H1 (cell line): ENCODE measurements around the gene PLEKHA1. TPM values are rescaled to one million over a fixed set of nuclear protein-coding genes. Genes with fewer than 3 reads are reported as not detected.

Source experiments
- CTCF ChIA-PET: fragments of 300-600 bp; sonication (Branson Sonifier 250); formaldehyde crosslinking; loops from one replicate; lab custom pipeline; 2021; ENCODE audit not compliant: partially characterized antibody; lab: Charles Lee
- POLR2A ChIA-PET: fragments of 300-600 bp; sonication (Branson Sonifier 250); formaldehyde crosslinking; loops from one replicate; lab custom pipeline; 2021; ENCODE audit warnings: inconsistent platforms; ENCODE audit not compliant: partially characterized antibody; lab: Charles Lee
- DNase-seq, 2 experiments: peaks; one replicate each; pipeline versions ENCODE4 v3.0.0 to v3.0.0-alpha.2; 2010 to 2022; ENCODE audit warnings: low spot score in 2 of 2, low read depth in 1 of 2, mixed read lengths in 1 of 2
- FAIRE-seq: peaks from 2 replicates; lab custom pipeline; 2011; peaks lifted over from hg19 to GRCh38; lab: Jason Lieb, UNC
- H2AFZ ChIP-seq: 2 replicates; pipeline ENCODE4 v1.8.1; 2012; ENCODE audit warnings: low read length, inconsistent platforms
- H2AK5ac ChIP-seq: 2 replicates; pipeline ENCODE4 v1.6.1; 2013; ENCODE audit warnings: low read depth, low read length
- H2BK120ac ChIP-seq: replicated peaks from 2 replicates; pipeline ENCODE3; 2013; ENCODE audit warnings: low read depth, low read length, inconsistent platforms
- H2BK12ac ChIP-seq: 2 replicates; pipeline ENCODE4 v1.6.1; 2013; ENCODE audit warnings: low read depth, low read length
- H2BK15ac ChIP-seq: 2 replicates; pipeline ENCODE4 v1.6.1; 2013; ENCODE audit warnings: low read length
- H2BK20ac ChIP-seq: 2 replicates; pipeline ENCODE4 v1.6.1; 2013; ENCODE audit warnings: low read length
- H2BK5ac ChIP-seq: 2 replicates; pipeline ENCODE4 v1.6.1; 2013; ENCODE audit warnings: low read depth, low read length
- H3K14ac ChIP-seq: 2 replicates; pipeline ENCODE4 v1.6.1; 2013; ENCODE audit warnings: inconsistent platforms; ENCODE audit not compliant: insufficient read length
- H3K18ac ChIP-seq: 2 replicates; pipeline ENCODE4 v1.6.1; 2013; ENCODE audit warnings: low read length; ENCODE audit errors: extremely low read depth
- H3K23ac ChIP-seq: 2 replicates; pipeline ENCODE4 v1.6.1; 2013; ENCODE audit warnings: inconsistent platforms; ENCODE audit not compliant: insufficient read length
- H3K23me2 ChIP-seq: 2 replicates; pipeline ENCODE4 v1.6.1; 2013; ENCODE audit warnings: low read depth, low read length
- H3K27ac ChIP-seq: 2 replicates; pipeline ENCODE4 v1.6.1; 2011; ENCODE audit warnings: low read depth, low read length, inconsistent platforms
- H3K27me3 ChIP-seq, 4 experiments: replicated peaks in 1 of 4; 1 replicate in 1 of 4; 2 replicates in 3 of 4; pipeline versions ENCODE4 v1.6.1 to v1.8.1; 2011 to 2013; ENCODE audit warnings: low read length in 3 of 4, mild to moderate bottlenecking in 3 of 4, inconsistent platforms in 2 of 4, mixed read lengths in 2 of 4, moderate library complexity in 1 of 4; ENCODE audit not compliant: control insufficient read depth in 3 of 4, insufficient read depth in 3 of 4; ENCODE audit errors: extremely low read depth in 1 of 4
- H3K36me3 ChIP-seq, 4 experiments: 2 replicates each; pipeline versions ENCODE4 v1.6.1 to v1.8.1; 2011 to 2013; ENCODE audit warnings: mild to moderate bottlenecking in 4 of 4, low read length in 3 of 4, moderate library complexity in 2 of 4, control low read depth in 1 of 4, inconsistent platforms in 1 of 4; ENCODE audit not compliant: insufficient read depth in 4 of 4, control insufficient read depth in 2 of 4
- H3K4ac ChIP-seq: replicated peaks from 2 replicates; pipeline ENCODE3; 2013; ENCODE audit warnings: low read length, low read depth, mixed read lengths, inconsistent platforms; ENCODE audit not compliant: insufficient read length
- H3K4me1 ChIP-seq, 4 experiments: replicated peaks in 1 of 4; 1 replicate in 1 of 4; 2 replicates in 3 of 4; pipeline versions ENCODE4 v1.6.1 to v1.8.1; 2011 to 2013; ENCODE audit warnings: low read length in 3 of 4, inconsistent platforms in 2 of 4, mixed read lengths in 1 of 4; ENCODE audit not compliant: insufficient read depth in 4 of 4, control insufficient read depth in 3 of 4
- H3K4me2 ChIP-seq, 2 experiments: 2 replicates each; pipeline versions ENCODE4 v1.6.1 to v1.8.1; 2011 to 2013; ENCODE audit warnings: low read depth in 2 of 2, low read length in 2 of 2, control low read depth in 1 of 2, inconsistent platforms in 1 of 2, mild to moderate bottlenecking in 1 of 2; ENCODE audit not compliant: insufficient read depth in 1 of 2
- H3K4me3 ChIP-seq, 4 experiments: fragments of 200-600, 300-600 bp in 1 of 4; sonication (generic), shearing (Covaris generic), sonication (Bioruptor Twin) in 1 of 4; 2 replicates each; pipeline versions ENCODE4 v1.5.1 to v1.8.1; 2011 to 2016; ENCODE audit warnings: low read length in 4 of 4, low read depth in 3 of 4, control low read depth in 2 of 4, inconsistent platforms in 2 of 4, mild to moderate bottlenecking in 2 of 4, mixed read lengths in 1 of 4, moderate library complexity in 1 of 4; ENCODE audit not compliant: insufficient read depth in 2 of 4; ENCODE audit errors: extremely low read depth in 1 of 4
- H3K56ac ChIP-seq: replicated peaks from 2 replicates; pipeline ENCODE3; 2013; ENCODE audit warnings: low read depth, mild to moderate bottlenecking, mixed read lengths, low read length, inconsistent platforms; ENCODE audit not compliant: insufficient read length
- H3K79me1 ChIP-seq: 2 replicates; pipeline ENCODE4 v1.6.1; 2013; ENCODE audit warnings: low read depth, low read length, control low read depth
- H3K79me2 ChIP-seq, 2 experiments: 2 replicates each; pipeline versions ENCODE4 v1.6.1 to v1.8.1; 2012 to 2013; ENCODE audit warnings: low read length in 2 of 2, mild to moderate bottlenecking in 2 of 2, inconsistent platforms in 1 of 2; ENCODE audit not compliant: insufficient read depth in 2 of 2, control insufficient read depth in 1 of 2
- H3K9ac ChIP-seq, 4 experiments: replicated peaks in 1 of 4; 1 replicate in 1 of 4; 2 replicates in 3 of 4; pipeline versions ENCODE4 v1.6.1 to v1.8.1; 2011 to 2013; ENCODE audit warnings: low read depth in 3 of 4, low read length in 3 of 4, control low read depth in 2 of 4, mild to moderate bottlenecking in 2 of 4, moderate library complexity in 2 of 4, inconsistent platforms in 1 of 4; ENCODE audit errors: extremely low read depth in 1 of 4
- H3K9me3 ChIP-seq, 2 experiments: 2 replicates each; pipeline versions ENCODE4 v1.6.1 to v1.8.1; 2012 to 2013; ENCODE audit warnings: mild to moderate bottlenecking in 2 of 2, moderate library complexity in 2 of 2, control low read depth in 1 of 2, inconsistent platforms in 1 of 2, low read depth in 1 of 2, low read length in 1 of 2, mixed read lengths in 1 of 2; ENCODE audit not compliant: insufficient read depth in 2 of 2
- H4K20me1 ChIP-seq, 2 experiments: replicated peaks in 1 of 2; 2 replicates each; pipeline versions ENCODE3 to v1.8.1; 2011 to 2013; ENCODE audit warnings: inconsistent platforms in 2 of 2, low read length in 2 of 2, mild to moderate bottlenecking in 1 of 2; ENCODE audit not compliant: insufficient read depth in 2 of 2, control insufficient read depth in 1 of 2
- H4K5ac ChIP-seq: 2 replicates; pipeline ENCODE4 v1.6.1; 2013; ENCODE audit warnings: low read length, low read depth, mixed read lengths, inconsistent platforms; ENCODE audit not compliant: insufficient read length
- H4K8ac ChIP-seq: 2 replicates; pipeline ENCODE4 v1.8.0; 2013; ENCODE audit warnings: mild to moderate bottlenecking, moderate library complexity, low read length, inconsistent platforms; ENCODE audit not compliant: insufficient read depth; ENCODE audit errors: extremely low read depth
- H4K91ac ChIP-seq: replicated peaks from 2 replicates; pipeline ENCODE3; 2013; ENCODE audit warnings: low read length, mixed read lengths, inconsistent platforms; ENCODE audit not compliant: insufficient read length
- CREB1 ChIP-seq: IDR thresholded peaks from 2 replicates; pipeline ENCODE4 v1.6.1; 2012; ENCODE audit warnings: inconsistent platforms
- JUND ChIP-seq: IDR thresholded peaks from 2 replicates; pipeline ENCODE4 v1.6.1; 2011; ENCODE audit warnings: mild to moderate bottlenecking, improper control_type of control experiment, low read length
- KDM5A ChIP-seq: fragments of 200-600 bp; IDR thresholded peaks from 2 replicates; pipeline ENCODE4 v1.7.1; 2012; ENCODE audit warnings: mild to moderate bottlenecking, low read length, inconsistent platforms, mixed read lengths
- NRF1 ChIP-seq: IDR thresholded peaks from 2 replicates; pipeline ENCODE4 v1.6.1; 2011; ENCODE audit warnings: mild to moderate bottlenecking, low read depth, low read length, improper control_type of control experiment
- RNF2 ChIP-seq: fragments of 200-900, 300-1000 bp; sonication (generic); IDR thresholded peaks from 2 replicates; pipeline ENCODE4 v1.7.1; 2016; ENCODE audit warnings: borderline replicate concordance, low read depth, mild to moderate bottlenecking, antibody characterized with exemption, low read length; ENCODE audit not compliant: poor library complexity, severe bottlenecking; ENCODE audit errors: missing control alignments
- RXRA ChIP-seq: IDR thresholded peaks from 2 replicates; pipeline ENCODE4 v1.6.1; 2011; ENCODE audit warnings: low read depth, mild to moderate bottlenecking, low read length, moderate library complexity; ENCODE audit not compliant: insufficient read depth
- SIRT6 ChIP-seq: IDR thresholded peaks from one replicate; pipeline ENCODE4 v1.7.1; 2012; ENCODE audit warnings: low read length, inconsistent platforms
- SIX5 ChIP-seq: IDR thresholded peaks from 2 replicates; pipeline ENCODE4 v1.6.1; 2011; ENCODE audit warnings: mild to moderate bottlenecking, low read depth, low read length
- WGBS, 2 experiments: shearing (Covaris generic) in 1 of 2; methylation state at CpG; one replicate each; pipeline versions ENCODE4 v1.1.6 to v1.1.7; 2013 to 2015; ENCODE audit warnings: low lambda C conversion rate in 2 of 2, mixed read lengths in 2 of 2, inconsistent platforms in 1 of 2, low coverage in 1 of 2, missing lambda C conversion rate in 1 of 2; ENCODE audit not compliant: insufficient replicate concordance in 2 of 2, insufficient coverage in 1 of 2, insufficient read length in 1 of 2; ENCODE audit errors: extremely low coverage in 1 of 2, missing lambda C conversion rate in 1 of 2; 5-methylcytosine and 5-hydroxymethylcytosine counted together
- polyA plus RNA-seq, 7 experiments: library from polyadenylated mRNA; depleted of rRNA in 3 of 7; stranded (reverse) in 5 of 7; unstranded in 2 of 7; fragments of >200 nt in 5 of 7; fragments of 200-250 nt in 2 of 7; gene quantifications; 1 replicate in 5 of 7; 2 replicates in 1 of 7; 4 replicates in 1 of 7; pipeline versions ENCODE4 v1.2.1 to v1.2.3, GENCODE V29; 2011 to 2013; ENCODE audit warnings: missing spikeins in 2 of 7, mixed read lengths in 2 of 7
- total RNA-seq: library from RNA; stranded (reverse); fragmentation: NEBNext Ultra II Directional; extraction: Animal tissue kit (Norgen Biotek cat#: 25700); gene quantifications from 2 replicates; pipeline ENCODE4 v1.2.1, GENCODE V29; 2021

PLEKHA1 gene
- total and polyA plus RNA-seq, 2 of the 8 experiments (the other 6 are each of a cell fraction or from before 2014, with no cell fraction given): 15.6 to 39.7 TPM

DNA sequence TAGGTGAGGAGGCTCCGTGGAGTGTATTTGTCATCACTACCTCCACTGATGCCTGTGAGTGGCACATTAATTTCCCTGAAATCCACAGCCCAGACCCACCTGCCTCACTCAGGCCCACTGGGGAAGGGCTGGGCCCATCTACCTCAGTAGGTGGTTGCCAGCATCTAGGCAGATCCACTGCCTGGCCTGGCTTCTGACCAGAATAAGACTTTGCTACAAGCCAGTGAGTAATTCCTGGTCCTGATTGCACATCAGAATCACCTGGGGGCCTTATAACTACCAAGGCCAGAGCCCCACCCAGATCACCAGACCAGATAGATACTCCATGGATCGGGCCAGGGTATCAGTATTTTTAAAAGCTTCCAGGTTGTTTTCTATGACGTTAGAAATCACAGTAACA, 37.5 kb upstream of the PLEKHA1 start:
- Histone ChIP-seq H3K23ac (no peak overlapping the region), H2BK5ac (no peak overlapping the region), H2AK5ac (no peak overlapping the region), H3K23me2 (no peaks in the 10 kb centered on the region), H3K27me3 (no peaks in the 10 kb centered on the region), H3K18ac (no peak overlapping the region), H3K4me1 (peaks cover under 1 to 6% (median 3%) of the 10 kb centered on the region in 4 experiments; a peak in 6 of 7 replicates), H4K5ac (no peak overlapping the region), H2BK12ac (no peak overlapping the region), H4K8ac (no peak overlapping the region), H3K27ac (no peak overlapping the region), H4K91ac (no peak overlapping the region), H3K14ac (no peak overlapping the region), H4K20me1 (no peaks in the 10 kb centered on the region), H2AFZ (no peak overlapping the region; the same call in 1 of the 2 replicates), H2BK15ac (no peak overlapping the region), H2BK20ac (no peak overlapping the region), H3K4me2 (no peak overlapping the region), H3K79me1 (no peaks in the 10 kb centered on the region), H3K9ac (no peak overlapping the region), H3K4ac (no peak overlapping the region), H3K36me3 (no peaks in the 10 kb centered on the region), H2BK120ac (no peak overlapping the region), H3K56ac (no peak overlapping the region), H3K4me3 (no peak overlapping the region), H3K79me2 (no peaks in the 10 kb centered on the region), H3K9me3 (no peaks in the 10 kb centered on the region)
- FAIRE-seq (no peak), DNase-seq (no peak)
- TF ChIP-seq SIRT6 (no peak), SIX5 (no peak), CREB1 (no peak), RXRA (no peak), JUND (no peak), KDM5A (no peak), NRF1 (no peak), RNF2 (no peak)
- CTCF ChIA-PET: interaction anchor here (0.7 kb wide), 1 partner anchor 169 kb away, joined by 3 read pairs; no protein-coding TSS in a partner anchor
- 91% methylated on average over 3 of the region's 3 CpGs; no CpG with 5 or more reads in 1 of the 2 experiments for WGBS, 2 experiments
- POLR2A ChIA-PET: no interaction called here
